Ascending aorta (tissue), 2 donors: ENCODE measurements around the gene PPP6R1. TPM values are rescaled to one million over a fixed set of nuclear protein-coding genes. Genes with fewer than 3 reads are reported as not detected.

Experiments
- DNase-seq, 2 donors: peaks; one replicate each; pipeline ENCODE4 v3.0.0-alpha.2; 2019; ENCODE audit warnings: low spot score in 2 of 2
- H3K27ac ChIP-seq, 2 donors: fragments of 200-600 bp; sonication (generic); one replicate each; pipeline ENCODE4 v1.5.1; 2016 to 2017; ENCODE audit warnings: mild to moderate bottlenecking in 1 of 2
- H3K27me3 ChIP-seq: fragments of 200-600 bp; sonication (generic); one replicate; pipeline ENCODE4 v1.5.1; 2017
- H3K36me3 ChIP-seq, 2 donors: fragments of 200-600 bp; sonication (generic); one replicate each; pipeline ENCODE4 v1.5.1; 2016
- H3K4me1 ChIP-seq, 2 donors: fragments of 200-600 bp; sonication (generic); one replicate each; pipeline ENCODE4 v1.5.1; 2016 to 2017; ENCODE audit warnings: mild to moderate bottlenecking in 1 of 2
- H3K4me3 ChIP-seq, 2 donors: fragments of 200-600 bp; sonication (generic); one replicate each; pipeline ENCODE4 v1.5.1; 2016 to 2017; ENCODE audit warnings: mild to moderate bottlenecking in 1 of 2
- H3K9me3 ChIP-seq, 2 donors: fragments of 200-600 bp; sonication (generic); one replicate each; pipeline ENCODE4 v1.5.1; 2016
- CTCF ChIP-seq, 3 experiments: fragments of 200-600 bp in 2 of 3; fragments of 450-650 bp in 1 of 3; sonication (generic) in 2 of 3; IDR thresholded peaks; one replicate each; pipeline ENCODE4 v1.5.1; 2016 to 2019; ENCODE audit warnings: antibody characterized with exemption in 3 of 3, mild to moderate bottlenecking in 1 of 3, moderate library complexity in 1 of 3
- intact Hi-C: fragments of 100-400 bp; cut with DNase I; formaldehyde crosslinking; loops from one replicate; pipeline ENCODE4 v1.15.1; 2023
- total RNA-seq: library from RNA; depleted of rRNA; stranded (reverse); fragments of >200 nt; gene quantifications from one replicate; pipeline ENCODE4 v1.1.0, GENCODE V29; 2016

The PPP6R1 gene
- total RNA-seq, 1 donor from 2014 or later: 68.3 TPM

- Histone ChIP-seq H3K9me3 (no peaks in the 10 kb centered on the region), H3K4me3 (no peak overlapping the region), H3K36me3 (peaks cover 3 to 9% of the 10 kb centered on the region in 2 donors), H3K4me1 (peaks cover 3 to 4% of the 10 kb centered on the region in 2 donors), H3K27ac (no peak overlapping the region), H3K27me3 (no peaks in the 10 kb centered on the region)
- no peak for DNase-seq
- intact Hi-C loops: loop anchor here (10.0 kb wide), 1 partner anchor 787 kb away; the partner anchor contains the start of gene LENG9
- TF ChIP-seq CTCF (IDR thresholded peaks at IDR 0.05): no peak
These were observed 7.3 kb downstream of the PPP6R1 start for GRCh38 chr19:55251341-55252081.

GRCh38 chr19:55250262-55251036 is 8.4 kb downstream of the PPP6R1 start:
- Histone ChIP-seq H3K27ac (no peak overlapping the region), H3K27me3 (no peaks in the 10 kb centered on the region), H3K4me3 (no peak overlapping the region), H3K36me3 (peaks cover 13 to 19% of the 10 kb centered on the region in 2 donors), H3K4me1 (peaks cover 0 to 2% of the 10 kb centered on the region in 2 donors), H3K9me3 (no peaks in the 10 kb centered on the region)
- TF ChIP-seq CTCF (IDR thresholded peaks at IDR 0.05): no peak
- no peak for DNase-seq
- intact Hi-C loops: loop anchor here (10.0 kb wide), 1 partner anchor 786 kb away; the partner anchor contains the start of gene LENG9

- TF ChIP-seq CTCF (IDR thresholded peaks at IDR 0.05): no peak
- DNase-seq: no peak
- H3K27ac ChIP-seq: no peak overlapping the region
- H3K4me3 ChIP-seq: no peak overlapping the region
- no peaks in the 10 kb centered on the region for H3K4me1 ChIP-seq
- intact Hi-C loops: loop anchor here (10.0 kb wide), 1 partner anchor 785 kb away; the partner anchor contains the start of gene LENG9
- H3K9me3 ChIP-seq: no peaks in the 10 kb centered on the region
- no peaks in the 10 kb centered on the region for H3K27me3 ChIP-seq
- H3K36me3 ChIP-seq: peaks cover 19 to 25% of the 10 kb centered on the region in 2 donors
These were observed 9.0 kb downstream of the PPP6R1 start for GRCh38 chr19:55249841-55250240.

- H3K27me3 ChIP-seq: no peaks in the 10 kb centered on the region
- no peak for DNase-seq
- H3K4me3 ChIP-seq: no peak overlapping the region
- intact Hi-C loops: no loop called here
- H3K27ac ChIP-seq: no peak overlapping the region
- no peaks in the 10 kb centered on the region for H3K4me1 ChIP-seq
- TF ChIP-seq CTCF (IDR thresholded peaks at IDR 0.05): no peak
- H3K36me3 ChIP-seq: peaks cover 31 to 36% of the 10 kb centered on the region in 2 donors
- no peaks in the 10 kb centered on the region for H3K9me3 ChIP-seq
These were observed 10.1 kb downstream of the PPP6R1 start for GRCh38 chr19:55248704-55249103.

GRCh38 chr19:55248166-55248675 is 10.6 kb downstream of the PPP6R1 start:
- Histone ChIP-seq H3K4me3 (no peak overlapping the region), H3K9me3 (no peaks in the 10 kb centered on the region), H3K27me3 (no peaks in the 10 kb centered on the region), H3K36me3 (peaks cover 34 to 41% of the 10 kb centered on the region in 2 donors), H3K27ac (no peak overlapping the region), H3K4me1 (no peaks in the 10 kb centered on the region)
- intact Hi-C loops: no loop called here
- DNase-seq: no peak
- TF ChIP-seq CTCF (IDR thresholded peaks at IDR 0.05): no peak
